ENCODE results near the gene LMBRD1.
"Not testable (repeated sequence)": the region's sequence is repeated elsewhere in the genome, so short reads cannot be mapped to it uniquely, and the experiment has no call there.

Gene LMBRD1

DNA sequence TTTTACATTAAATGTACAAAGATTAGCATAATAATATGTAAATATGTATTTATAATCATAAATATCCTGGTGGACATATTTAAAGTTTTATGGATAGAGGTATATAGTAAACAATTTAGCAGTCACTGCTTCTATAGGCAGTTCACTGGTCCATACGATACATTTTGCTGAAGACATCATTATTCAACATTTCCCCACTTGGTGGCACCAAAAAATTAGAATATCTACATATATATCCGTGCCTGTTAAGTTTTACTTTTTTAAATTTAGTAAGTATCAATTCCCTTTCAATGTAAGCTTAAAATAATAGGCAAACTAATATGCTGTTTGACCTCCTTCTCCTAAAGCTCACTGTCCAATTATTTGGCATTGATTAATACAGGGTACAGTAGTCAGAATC is 64.2 kb downstream of the LMBRD1 start:
- no peak for DNase-seq (ENCODE audit: low read depth)

DNA sequence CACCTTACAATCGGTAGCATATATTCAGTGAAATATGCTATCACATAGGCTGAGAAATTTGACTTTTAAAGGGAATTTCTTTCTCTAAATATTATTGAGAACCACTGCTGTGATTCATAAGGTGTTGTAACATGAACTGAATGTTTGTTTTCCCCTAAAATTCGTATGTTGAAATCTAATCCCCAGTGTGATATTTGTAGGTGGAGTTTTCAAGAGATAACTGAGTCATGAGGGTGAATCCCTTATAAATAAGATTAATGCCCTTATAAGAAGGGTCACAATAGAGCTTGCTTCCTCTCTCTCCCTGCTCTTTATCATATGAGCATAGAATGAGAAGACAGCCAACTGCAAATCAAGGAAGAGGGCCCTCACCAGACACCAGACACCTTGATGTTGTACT is 64.8 kb downstream of the LMBRD1 start:
- DNase-seq (ENCODE audit: low read depth) = no peak

DNA sequence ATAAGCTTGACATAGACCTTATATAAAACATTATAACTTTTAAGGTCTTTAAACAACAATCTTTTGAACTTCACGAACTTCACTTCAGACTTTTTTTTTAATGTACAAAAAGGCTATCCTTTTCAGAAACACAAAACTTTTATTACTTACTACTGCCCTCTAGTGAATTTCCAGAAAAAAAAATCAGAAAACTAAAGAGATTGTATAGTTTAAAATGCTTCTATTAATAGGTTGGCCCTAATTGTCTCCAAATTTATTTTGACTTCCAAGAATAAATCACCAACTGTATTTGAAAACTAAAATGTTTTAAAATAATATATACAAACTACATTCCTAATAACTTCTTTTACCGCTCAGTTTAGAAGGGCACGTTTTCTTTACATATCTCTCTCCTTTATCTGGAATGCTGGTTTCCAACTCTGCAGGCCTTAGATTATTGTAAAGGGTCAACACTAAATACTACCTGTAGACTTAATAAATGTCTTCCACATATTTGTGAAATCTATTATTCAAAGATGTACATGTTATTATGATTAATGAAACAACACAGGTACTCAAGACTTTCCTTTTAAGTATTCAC is 66.8 kb downstream of the LMBRD1 start:
- no peak for DNase-seq (ENCODE audit: low read depth)

DNA sequence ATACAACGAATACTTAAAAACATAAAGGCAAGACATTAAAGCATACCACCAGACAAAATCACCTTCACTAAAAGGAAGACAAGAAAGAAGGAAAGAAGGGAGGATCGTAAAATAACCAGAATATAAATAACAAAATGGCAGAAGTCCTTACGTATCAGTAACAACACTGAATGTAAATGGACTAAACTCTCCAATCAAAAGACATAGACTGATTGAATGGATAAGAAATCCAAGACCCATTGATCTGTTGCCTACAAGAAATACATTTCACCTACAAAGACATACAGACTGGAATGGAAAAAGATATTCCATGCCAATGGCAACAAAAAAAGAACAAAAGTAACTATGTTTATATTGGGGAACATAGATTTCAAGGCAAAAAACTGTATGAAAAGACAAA is 74.1 kb downstream of the LMBRD1 start:
- DNase-seq (ENCODE audit: low read depth) = no peak

DNA sequence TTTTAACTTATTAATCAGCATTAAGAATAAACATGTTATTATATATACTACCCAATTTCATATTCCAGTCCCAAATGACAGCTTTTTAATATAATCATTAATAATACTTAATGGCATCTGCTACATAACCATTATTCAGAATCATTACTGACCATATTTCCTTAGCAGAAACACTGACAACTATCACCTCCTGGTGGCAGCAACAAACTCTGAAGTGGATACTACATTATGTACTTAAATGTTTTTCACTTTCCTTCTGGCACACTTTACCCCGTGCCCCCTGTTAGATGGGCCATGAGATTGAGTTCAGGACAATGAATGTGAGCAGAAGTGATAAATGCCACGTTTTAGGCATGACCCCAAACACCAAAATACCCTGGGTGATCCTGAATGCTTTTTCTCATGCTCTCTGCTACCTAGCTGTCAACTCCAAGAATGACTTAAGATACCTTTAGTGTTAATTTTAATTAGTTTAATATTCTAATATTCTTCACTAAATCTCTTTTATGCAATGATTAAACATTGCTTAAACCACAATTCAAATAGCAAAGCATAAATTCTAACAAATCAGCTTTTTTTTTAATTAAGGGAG is 77.1 kb downstream of the LMBRD1 start:
- peak; percentile 14 for DNase-seq (ENCODE audit: low read depth)

DNA sequence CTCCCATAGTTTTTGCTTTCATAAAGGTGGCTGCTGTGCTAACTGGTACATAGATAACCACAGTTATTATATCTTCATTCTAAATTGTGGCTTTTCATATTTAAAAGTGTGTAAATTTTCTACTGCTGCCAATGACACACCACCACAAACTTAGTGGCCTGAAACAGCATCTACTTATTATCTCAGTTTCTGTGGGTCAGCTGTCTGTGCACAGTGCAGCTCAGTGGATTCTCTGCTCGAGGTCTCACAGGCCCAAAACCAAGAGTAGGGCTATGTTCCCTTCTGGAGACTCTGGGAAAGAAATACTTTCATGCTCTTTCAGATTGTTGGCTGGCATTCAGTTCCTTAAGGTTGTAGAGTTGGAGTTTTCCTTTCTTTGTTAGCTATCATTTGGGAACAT is 90.1 kb downstream of the LMBRD1 start:
- no peak for DNase-seq (ENCODE audit: low read depth)

DNA sequence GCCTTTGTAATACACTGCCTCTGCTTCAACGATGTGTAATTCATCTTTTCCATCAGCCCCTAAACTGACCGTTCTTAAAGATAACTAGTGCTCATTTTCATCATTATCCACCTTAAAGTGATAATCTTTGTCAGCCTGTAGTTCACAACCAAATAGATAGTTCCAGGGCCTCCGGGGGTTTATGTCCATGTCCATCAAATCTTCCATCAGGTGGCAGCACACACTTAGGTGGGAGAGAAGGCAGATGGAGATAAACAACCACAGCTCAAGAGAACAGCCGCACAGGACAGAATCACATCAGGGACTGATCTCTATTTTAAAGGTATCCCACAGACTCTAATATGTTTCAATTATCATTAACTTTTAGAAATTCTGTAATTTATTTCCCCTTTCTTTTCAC is 90.9 kb downstream of the LMBRD1 start:
- DNase-seq (ENCODE audit: low read depth) = no peak

DNA sequence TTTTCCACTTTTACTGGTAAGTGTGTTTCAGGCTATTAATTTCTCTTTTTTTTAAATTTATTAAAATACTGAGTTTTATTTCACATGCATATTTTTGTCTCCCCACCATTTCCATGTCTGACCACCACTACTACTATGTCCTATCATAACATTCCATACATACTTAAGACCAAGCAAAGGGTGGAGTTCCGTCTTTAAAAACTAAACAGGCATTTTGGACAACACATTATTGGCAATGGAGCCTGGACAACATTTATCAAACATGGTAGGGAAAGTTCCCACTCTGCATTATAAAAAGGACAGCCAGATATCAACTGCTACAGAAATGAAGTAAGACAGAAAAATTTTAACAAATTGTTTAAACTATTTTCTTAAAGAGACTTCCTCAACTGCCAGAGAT is 91.9 kb downstream of the LMBRD1 start:
- no peak for DNase-seq (ENCODE audit: low read depth)

DNA sequence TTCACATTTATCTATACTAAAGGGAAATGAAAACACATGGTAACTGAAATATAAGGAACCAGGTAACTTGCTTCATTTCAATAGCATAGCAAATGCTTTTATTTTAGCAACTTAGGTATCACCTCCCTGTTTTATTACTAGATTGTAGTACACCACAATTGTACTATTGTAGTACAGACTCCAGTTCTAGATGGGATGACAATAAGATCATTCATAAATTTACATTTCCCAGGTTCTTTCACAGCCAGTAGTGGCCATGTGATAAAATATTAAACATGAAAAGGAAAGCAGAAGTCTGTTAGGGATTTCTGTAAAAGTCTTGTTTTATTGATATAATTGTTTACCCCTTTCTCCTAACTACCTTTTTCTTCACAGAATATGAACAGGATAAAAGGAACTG is 97.2 kb downstream of the LMBRD1 start:
- no peak for DNase-seq (ENCODE audit: low read depth)

DNA sequence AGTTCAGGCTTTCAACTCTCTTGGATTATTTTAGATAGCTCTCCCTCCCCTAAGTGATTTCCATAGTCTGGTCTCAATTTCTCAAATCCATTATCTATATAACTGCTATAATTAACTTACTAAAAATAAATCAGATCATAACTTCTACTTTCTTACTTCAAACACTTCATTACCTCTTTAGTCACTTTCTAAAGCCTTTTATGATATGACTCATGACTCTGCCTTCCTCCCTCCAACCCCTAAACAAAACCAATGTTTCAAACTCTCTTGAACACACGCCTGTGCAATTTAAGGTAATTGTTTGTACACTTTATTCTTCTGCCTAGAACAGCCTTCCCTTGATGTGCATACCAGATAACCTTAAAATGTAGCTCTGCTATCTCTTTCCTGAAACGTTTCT is 100.5 kb downstream of the LMBRD1 start:
- DNase-seq (ENCODE audit: low read depth) = no peak

DNA sequence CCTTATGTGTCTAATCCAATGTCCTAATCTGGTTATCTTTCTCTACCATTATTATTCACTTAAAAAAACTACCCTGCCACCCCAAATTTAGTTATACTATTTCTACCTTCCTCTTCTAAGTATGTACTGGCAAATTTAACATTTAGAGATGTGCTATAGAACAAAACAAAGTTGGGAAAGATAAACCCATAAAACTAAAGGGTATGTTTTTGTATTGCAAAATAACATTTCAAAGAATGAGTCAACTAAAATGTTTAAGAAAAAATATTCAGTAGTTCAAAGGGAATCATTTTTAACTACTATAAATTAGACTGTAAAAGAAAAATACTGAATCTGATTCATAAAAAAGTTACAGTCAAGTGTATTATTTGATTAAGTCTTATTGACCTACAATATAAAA is 103.0 kb downstream of the LMBRD1 start:
- DNase-seq (ENCODE audit: low read depth) = no peak

DNA sequence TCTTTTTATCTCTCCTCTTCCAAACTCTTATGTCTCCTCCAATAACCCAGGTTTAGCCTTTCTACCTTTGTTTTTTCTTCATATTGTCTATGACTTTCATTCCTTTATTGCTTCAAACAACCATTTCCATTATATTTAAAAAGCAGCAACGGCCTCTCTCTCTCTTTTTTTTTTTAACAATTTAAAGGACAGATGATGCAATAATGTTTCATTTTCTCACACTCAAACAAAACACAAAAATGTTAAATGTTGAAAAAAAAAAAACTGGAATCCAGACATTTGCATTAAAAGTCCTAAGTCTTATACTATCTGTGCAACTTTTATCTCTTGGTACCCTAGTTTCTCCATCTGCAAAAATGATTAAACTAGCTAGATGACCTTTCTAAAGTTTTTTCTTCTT is 105.8 kb downstream of the LMBRD1 start:
- no peak for DNase-seq (ENCODE audit: low read depth)

DNA sequence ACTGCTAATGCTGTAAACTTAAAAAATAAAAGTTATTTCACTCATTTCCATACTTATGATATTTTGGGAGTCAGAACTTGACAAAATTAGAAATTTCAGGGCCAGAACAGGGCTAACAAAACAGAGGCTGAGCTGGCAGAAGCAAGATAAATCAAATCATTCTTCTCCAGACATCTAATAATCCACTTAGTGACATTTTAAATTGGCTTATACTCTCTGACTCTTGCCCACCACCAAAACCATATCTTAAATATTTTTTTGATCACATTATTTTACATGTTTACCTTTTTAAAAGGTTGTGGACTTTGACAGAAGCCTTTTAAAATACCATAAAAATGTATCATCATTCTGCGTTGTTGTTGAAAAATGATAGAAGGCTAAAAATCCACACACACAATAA is 116.5 kb downstream of the LMBRD1 start:
- DNase-seq (ENCODE audit: low read depth) = no peak

DNA sequence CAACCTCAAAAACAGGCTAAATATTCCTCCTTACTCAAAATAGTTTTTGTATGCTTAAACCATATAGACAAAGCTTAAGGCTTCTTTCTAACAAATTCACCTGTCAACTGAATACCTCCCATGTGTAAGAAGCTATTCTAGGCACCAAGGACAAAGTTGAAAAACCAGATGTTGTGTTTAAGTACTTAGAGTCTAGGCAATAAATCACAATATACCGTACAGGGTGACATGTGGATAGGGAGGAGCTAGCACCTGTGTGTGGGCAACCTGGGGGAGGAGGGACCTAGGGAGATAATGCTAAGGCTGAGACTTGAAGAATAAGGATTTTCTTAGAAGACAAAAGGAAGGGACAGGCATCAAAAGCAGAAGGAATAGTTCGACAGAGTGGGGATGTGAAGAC is 123.5 kb downstream of the LMBRD1 start:
- no peak for DNase-seq (ENCODE audit: low read depth)

DNA sequence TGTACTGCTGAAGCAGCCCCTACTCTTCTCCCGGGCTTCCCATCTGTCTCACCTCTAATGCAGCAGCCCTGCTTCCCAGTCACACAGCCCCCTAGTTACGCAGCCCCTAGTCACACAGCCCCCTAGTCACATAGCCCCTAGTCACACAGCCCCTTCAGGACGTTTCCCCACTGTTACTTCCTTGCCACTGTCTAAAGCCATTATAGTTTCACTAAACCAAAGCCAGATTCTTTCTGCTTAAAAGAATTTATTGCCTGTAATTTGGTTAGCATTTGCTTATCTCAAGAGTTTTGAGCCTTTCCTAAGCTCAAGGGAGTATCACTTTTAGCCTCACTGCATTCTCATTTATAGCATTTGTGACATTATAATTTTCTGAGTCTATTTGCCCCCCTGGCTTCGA is 127.9 kb downstream of the LMBRD1 start:
- no peak for DNase-seq (ENCODE audit: low read depth)

DNA sequence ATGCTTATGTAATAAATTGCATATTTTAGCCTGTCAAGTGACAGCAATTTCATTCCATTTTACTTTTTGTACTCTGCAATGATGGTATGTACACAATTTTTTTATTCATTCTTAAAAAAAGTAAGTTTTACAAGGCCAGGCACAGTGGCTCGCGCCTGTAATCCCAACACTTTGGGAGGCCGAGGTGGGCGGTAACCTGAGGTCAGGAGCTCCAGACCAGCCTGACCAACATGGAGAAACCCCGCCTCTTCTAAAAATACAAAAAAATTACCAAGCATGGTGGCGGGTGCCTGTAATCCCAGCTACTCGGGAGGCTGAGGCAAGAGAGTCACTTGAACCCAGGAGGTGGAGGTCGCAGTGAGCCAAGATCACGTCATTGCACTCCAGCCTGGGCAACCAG is 130.0 kb downstream of the LMBRD1 start:
- DNase-seq (ENCODE audit: low read depth) = not testable (repeated sequence)

DNA sequence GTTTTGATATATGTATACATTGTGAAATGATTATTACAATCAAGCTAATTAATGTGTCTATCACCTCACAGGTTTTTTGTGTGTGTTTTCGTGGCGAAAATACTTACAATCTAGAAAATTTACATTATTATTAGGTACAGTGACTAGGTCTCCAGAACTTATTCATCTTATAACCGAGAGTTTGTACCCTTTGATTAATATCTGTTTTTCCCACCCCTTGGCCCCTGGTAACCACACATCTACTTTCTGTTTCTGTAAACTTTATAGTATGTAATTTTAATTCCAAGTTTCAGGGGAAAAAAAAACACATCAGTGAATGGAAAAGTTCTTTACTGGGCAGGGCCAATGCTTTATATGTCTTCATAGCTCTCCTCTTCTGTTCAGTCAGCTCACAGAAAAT is 131.4 kb downstream of the LMBRD1 start:
- no peak for DNase-seq (ENCODE audit: low read depth)

DNA sequence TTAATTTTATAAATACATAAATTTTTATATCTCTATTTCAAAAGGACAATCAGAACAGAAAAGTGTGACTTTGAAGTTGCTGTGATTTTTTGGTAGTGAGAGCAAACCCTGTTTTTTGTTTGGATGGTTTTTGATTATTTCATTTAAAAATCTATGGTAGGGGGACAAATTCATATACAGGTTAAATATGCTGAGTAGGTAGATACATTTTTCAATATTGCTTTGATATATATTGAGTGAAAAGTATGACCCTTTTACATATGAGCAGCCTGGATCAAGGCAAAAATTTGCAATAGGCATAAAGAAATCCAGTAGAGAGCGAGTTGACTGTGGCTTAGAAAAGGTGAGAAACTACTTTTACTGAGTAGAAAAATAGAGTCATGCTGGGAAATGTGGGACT is 132.3 kb downstream of the LMBRD1 start:
- no peak for DNase-seq (ENCODE audit: low read depth)

DNA sequence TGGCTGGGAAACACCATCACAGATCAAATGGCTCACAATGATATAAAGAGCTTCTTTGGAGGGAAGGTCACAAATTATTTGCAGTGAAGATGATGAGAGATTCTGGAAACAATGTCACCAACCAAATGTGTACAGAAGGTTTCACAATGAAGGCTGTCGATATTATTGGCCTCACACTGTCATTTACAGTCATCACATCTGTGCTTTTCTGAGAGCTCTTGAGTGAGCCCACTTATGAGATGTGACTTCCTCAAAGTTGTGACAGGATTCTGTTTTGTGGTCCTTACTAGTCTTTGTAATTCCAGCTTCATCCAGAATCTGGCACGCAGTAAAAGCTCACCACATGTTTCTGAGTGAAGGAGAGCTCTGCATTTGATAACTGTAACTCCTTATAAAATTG is 133.6 kb downstream of the LMBRD1 start:
- no peak for DNase-seq (ENCODE audit: low read depth)

DNA sequence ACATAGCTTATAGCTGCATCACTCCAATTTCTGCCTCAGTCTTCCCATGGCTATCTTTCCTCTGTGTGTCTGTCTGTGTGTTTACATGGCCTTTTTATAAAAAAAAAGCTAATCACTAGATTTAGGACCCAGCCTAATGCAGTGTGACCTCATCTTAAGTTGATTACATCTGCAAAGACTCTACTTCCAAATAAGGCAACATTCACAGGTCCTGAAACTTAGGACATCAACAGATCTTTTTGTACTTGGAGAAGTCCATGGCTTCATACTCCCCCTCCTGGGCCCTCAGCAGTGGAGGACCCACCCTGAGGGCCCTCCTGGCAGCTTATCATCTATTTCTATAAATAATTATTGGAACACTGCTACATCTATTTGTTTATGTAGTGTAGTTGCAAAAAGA is 146.1 kb downstream of the LMBRD1 start:
- DNase-seq (ENCODE audit: low read depth) = no peak

DNA sequence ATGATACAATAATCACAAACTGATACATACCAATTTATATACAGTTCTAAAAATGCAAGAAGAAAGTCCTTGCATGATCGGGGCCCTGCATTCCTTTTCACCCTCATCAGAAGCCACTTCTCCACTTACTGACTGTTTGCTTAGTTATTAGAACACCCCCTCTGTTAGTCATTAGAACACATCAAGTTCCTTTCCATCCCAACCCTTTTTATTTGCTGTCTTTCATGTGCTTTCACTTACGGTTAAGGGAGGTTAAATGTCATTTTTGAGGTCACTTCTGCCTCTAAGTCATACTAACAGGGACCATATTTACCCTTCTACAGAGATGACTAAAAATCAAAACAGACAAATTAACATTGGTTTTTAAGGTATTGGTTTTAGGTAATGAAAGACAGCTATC is 149.1 kb downstream of the LMBRD1 start:
- no peak for DNase-seq (ENCODE audit: low read depth)

DNA sequence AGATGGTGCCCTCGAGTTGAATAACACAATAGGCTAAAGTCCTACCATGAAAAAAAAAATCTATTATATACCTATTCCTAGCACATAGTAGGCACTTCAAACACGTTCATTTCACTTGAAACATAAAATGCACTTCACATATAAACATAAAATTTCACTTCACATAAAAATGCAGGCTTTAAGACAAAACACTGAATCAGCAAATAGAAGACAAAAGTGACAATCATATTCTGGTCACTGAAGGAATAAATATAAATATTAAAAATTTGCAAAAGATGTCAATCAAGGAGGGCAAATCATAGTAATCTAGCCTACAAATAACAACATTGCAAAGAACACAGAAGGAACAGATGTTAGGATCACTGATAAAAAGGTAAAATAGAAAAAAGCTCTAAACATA is 153.1 kb downstream of the LMBRD1 start:
- DNase-seq (ENCODE audit: low read depth) = no peak

DNA sequence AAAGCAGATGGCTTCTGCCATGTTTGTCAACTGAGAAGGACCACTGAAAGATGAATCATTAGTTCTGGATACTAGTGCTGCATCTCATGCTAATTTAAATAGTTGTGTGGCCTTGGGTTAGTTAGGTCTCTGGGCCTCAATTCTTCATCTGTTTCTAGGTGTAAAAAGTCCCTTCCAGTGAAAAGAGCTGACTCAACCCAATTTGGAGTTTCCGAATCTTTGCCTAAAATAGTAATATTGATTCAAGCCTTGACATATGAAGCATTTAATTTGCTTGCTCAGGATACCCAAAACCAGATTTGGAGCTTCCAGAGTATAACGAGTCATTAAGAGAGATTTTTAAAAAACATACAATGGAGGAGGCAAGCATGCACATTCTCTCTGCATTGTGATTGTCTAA is 163.9 kb downstream of the LMBRD1 start:
- DNase-seq (ENCODE audit: low read depth) = no peak

DNA sequence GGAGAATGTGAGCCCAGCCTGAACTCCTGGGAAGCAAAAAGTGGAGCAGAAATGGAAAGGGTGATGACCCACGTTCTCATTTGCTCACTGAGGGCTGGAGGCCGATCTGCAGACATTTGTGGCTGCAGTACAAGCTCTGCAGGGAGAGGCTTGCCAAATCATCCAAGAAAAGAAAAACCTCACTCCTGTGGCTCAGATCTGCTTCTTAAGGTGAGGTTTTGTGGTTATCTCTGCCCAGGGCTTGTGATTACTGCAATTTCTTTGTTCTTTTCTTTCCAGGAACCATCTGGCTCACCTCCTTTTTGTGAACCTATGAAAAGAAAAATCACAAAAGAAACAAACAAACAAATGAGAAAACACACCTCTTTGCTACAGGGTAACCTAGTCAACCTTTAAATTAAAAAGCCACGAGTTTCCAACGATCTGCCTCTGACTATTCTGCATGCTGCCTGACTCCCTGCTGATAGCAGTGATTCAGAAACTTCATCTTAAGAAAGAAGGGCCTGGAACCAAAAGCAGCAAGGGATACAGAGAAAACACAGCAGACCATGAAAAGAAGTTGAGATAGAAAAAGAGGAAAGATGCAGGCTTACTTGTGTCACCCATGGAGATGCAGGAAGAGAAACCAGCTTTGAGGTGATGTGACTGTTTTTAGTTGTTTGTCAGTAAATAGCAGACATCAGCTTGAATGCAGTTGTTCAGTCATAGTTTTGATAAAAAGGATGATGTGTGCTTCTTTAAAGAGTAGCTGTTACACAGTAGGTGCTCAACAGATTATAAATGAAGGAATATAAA is 165.1 kb downstream of the LMBRD1 start:
- no peak for DNase-seq (ENCODE audit: low read depth)

Data from fibroblast of the conjunctiva (primary cell).